Posterior vena cava (tissue), 2 donors: Measurements from ENCODE around the gene LTBP1. TPM values are rescaled to one million over a fixed set of nuclear protein-coding genes. Genes with fewer than 3 reads are reported as not detected.

Experiments
- DNase-seq: peaks from one replicate; pipeline ENCODE4 v3.0.0-alpha.2; 2020; ENCODE audit warnings: low spot score
- intact Hi-C, 2 donors: fragments of 100-400 bp; cut with DNase I; formaldehyde crosslinking; loops; one replicate each; pipeline versions ENCODE4 v1.14.1 to v1.14.2; 2022 to 2023
- total RNA-seq, 2 donors: library from RNA; stranded (reverse); fragmentation: NEBNext Ultra II Directional; extraction: Animal tissue kit (Norgen Biotek cat#: 25700); gene quantifications; one replicate each; pipeline ENCODE4 v1.2.1, GENCODE V29; 2021
- donor health status: DM: yes; HTN: yes; CAD: no.
- donor health status: DM: yes; HTN: yes; CAD: no.

LTBP1 gene
- total RNA-seq, 2 donors from 2014 or later = 206 to 235 TPM

DNA sequence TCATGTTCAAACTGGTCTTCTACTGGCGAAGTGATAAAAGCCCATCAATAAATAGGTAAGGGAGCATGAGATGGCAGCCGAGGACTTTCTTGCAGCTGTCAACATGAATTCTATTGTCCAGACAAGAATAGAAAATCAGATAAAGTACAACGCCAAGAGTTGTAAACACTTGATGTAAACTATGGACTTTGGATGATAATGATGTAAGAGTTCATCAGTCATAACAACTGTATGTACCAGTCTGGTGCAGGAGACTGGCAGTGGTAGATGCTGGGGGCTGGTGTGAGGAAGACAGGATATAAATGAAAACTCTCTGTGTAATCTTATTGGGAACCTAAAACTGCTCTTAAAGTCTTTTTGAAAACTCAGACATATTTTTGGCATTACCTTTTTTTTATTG lies 373.8 kb downstream of the LTBP1 start:
- intact Hi-C loops = no loop called here
- DNase-seq = no peak

GRCh38 chr2:33321236-33321771 lies 374.6 kb downstream of the LTBP1 start:
- no peak for DNase-seq
- intact Hi-C loops = no loop called here

GRCh38 chr2:33321876-33322483 lies 375.2 kb downstream of the LTBP1 start:
- no peak for DNase-seq
- intact Hi-C loops = no loop called here

GRCh38 chr2:33322612-33323011 lies 375.9 kb downstream of the LTBP1 start:
- intact Hi-C loops = no loop called here
- no peak for DNase-seq

DNA sequence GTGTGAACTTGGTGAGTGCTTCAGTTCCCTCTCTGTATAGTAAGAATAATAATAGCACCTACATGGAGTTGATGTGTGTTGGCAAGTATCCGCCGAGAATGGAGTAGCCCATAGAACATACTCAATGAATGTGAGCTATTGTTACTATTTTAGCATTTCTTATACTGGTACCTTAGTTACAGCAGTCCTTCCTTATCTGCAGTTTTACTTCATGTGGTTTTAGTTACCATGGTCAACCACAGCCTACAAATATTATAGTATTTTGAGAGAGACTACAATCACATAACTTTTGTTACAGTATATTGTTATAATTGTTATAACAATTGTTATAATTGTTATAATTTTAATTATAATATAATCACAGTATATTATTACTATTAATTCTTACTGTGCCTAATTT lies 377.2 kb downstream of the LTBP1 start:
- no peak for DNase-seq
- intact Hi-C loops = no loop called here

GRCh38 chr2:33326100-33326499 lies 379.3 kb downstream of the LTBP1 start:
- DNase-seq = no peak
- intact Hi-C loops = no loop called here

DNA sequence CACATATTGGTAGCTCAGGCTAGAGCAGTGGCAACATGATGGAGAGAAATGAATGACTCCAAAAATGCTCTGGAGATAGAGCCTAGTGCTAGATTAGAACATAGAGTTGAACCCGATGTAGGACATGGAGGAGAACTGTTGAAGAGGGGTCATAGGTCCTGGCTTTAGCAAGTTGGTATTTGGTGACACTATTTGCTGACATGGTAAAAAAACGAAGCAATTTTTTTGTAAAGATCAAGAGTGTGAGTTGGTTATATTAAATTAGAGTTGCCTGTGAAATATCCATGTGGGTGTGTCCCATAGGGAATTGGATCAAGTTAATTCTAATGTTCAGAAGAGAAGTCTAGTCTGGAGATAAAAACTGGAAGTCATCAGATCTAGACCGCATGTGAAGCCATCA lies 386.7 kb downstream of the LTBP1 start:
- intact Hi-C loops = no loop called here
- DNase-seq = no peak

- no peak for DNase-seq
- intact Hi-C loops = no loop called here
Observed at GRCh38 chr2:33334083-33334482, 387.3 kb downstream of the LTBP1 start.

GRCh38 chr2:33335516-33335915 lies 388.8 kb downstream of the LTBP1 start:
- intact Hi-C loops = no loop called here
- no peak for DNase-seq

GRCh38 chr2:33336036-33336625 lies 389.4 kb downstream of the LTBP1 start:
- intact Hi-C loops = no loop called here
- DNase-seq = no peak

DNA sequence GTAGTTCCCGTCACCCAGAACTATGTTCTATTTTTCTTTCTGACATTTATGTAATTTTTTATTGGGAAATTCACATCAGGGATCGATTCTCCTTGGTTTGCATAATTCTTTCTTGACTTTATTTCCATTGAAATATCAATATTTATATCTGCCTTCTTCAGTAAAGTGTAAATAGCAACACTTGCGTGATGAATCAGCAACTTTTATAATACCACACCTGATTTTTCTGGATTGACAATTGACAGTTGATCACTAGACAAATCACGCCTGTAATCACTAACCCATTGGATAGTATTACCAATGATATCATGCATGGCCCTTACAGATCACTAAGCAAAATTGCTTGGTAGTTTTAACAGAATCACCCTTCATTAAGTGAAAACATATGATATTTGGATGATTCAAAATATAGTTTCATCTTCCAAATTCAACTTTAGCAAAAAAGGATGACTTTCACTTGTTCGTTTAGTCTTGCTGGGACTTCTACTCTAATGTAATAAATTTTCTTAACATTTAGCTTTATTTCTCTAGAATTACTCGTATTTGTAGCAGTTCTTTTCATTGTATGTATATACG lies 390.7 kb downstream of the LTBP1 start:
- intact Hi-C loops = no loop called here
- no peak for DNase-seq

DNA sequence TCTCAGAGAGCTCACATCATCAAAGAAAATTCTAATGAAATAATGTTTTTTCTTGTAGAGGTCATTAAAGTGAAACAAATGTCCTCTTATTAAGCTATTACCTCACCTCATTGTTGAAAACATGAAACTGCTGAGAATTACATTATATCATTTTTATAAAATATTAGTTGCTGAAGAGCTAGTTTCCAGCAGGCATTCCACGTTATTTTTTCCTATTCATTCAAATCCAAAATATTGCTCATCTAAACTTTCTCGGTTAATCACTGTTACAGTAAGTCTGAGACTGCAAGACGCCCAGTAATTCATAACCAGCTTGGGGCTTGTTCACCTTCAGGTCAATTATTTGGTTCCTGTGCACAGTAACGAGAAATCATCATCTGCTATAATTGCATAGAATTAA lies 391.2 kb downstream of the LTBP1 start:
- intact Hi-C loops = no loop called here
- no peak for DNase-seq

DNA sequence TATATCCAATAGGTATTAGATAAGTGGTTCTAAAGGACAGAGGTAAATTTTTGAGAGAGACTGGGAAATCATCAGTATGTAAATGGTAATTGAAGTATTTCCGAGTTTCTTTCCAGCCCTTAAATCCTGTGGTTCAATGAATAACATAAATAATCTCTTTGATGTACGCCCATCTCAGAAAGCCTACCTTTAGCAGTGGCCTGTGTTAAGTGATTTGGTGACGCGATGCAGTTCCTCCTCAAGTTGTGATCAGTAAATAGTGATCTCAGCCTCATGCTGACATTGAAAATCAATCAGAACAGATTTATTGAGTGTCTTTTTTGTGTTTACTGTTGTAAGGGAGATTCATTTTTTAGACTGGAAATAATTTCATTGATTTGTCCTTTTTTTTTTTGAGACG lies 392.5 kb downstream of the LTBP1 start:
- intact Hi-C loops = no loop called here
- no peak for DNase-seq

DNA sequence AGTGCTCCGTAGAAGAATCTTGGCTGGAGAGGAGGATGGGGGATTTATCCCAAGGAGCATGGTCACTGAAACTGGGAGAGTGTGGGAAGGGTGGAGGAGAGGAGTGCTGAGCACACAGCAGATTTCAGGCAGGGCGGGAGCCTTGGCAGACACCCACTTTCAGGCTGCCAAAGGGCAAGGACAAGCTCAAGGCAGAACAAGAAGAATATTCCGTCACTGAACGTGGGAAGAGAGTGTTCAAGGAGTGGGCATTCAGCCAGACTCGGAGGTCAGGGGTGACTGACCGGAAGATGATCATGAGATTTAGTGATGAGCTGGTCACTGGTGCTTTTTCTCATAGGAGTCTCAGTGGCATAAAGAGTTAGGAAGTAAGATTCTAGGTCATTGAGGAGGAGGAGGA lies 393.5 kb downstream of the LTBP1 start:
- intact Hi-C loops = no loop called here
- DNase-seq = peak; percentile 95

GRCh38 chr2:33342171-33342570 lies 395.4 kb downstream of the LTBP1 start:
- intact Hi-C loops = no loop called here
- DNase-seq = no peak

DNA sequence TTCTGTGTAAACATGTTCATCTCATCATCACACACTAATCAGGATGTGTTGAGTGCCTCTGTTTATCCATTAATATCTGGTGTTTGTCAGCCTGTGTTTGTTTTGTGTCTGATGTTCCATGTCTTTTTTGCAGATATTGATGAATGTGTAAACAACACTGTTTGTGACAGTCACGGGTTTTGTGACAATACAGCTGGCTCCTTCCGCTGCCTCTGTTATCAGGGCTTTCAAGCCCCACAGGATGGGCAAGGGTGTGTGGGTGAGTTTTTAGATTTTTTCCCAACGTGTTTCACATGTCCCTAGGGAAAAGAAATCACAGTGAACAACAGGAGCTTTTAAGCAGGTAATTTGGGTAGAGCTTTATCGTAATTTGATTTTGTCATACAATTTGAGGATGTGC lies 396.0 kb downstream of the LTBP1 start:
- DNase-seq = no peak
- intact Hi-C loops = no loop called here

GRCh38 chr2:33343387-33343895 lies 396.7 kb downstream of the LTBP1 start:
- no peak for DNase-seq
- intact Hi-C loops = no loop called here

DNA sequence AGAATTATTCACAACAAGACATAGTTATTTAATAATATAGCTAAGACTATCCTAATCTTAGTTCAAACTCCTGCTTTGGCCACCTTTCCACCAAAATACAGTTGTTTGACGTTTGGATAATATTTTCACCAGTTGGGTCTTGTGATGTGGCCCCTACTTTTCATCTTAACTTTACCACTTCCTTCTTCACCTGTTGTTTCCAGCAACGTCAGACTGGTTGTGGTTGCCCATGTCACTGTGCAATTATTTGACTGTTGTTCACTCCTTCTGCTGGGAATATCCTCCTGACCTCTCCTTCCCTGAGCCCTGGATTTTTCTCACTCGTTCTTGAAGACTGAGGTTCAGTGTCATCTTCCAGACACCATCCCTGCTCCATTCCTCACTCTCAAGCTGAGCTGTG lies 397.5 kb downstream of the LTBP1 start:
- intact Hi-C loops = no loop called here
- DNase-seq = no peak

DNA sequence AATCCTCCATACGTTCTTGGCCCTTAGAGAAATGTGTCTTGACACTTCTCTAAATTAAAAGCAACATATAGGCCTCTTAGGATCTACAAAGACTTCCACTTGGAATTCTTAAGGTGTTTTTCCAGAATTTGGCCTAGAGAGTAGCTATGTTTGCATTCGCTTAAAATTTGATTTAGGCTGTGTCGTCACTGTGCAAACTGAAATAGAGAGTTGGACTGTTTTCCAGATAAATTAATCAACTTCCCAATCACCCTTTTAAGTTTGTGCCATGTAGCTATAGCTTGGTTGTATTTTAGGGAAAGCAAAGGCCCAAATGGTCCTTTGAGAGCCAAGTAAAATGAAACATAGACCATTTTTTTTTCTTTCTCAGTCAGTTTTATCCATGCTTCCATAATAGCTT lies 401.1 kb downstream of the LTBP1 start:
- DNase-seq = no peak
- intact Hi-C loops = no loop called here

DNA sequence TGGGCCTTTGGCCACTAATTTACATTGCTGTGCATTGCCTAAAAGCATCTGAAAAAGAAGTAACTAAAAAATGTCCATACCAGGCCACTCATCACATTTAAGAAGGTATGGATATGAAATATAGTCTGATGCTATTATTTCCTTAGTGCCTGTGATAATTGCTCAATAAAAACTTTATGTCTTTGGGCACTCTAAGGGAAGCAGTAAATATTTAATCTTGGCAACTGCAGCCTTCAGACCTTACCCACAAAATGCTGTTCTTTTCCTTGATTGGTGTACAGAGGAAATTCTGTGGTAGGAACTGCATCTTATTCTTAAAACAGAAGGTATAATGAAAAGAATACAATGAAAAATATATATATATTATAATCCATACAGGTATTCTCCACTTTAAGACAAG lies 403.9 kb downstream of the LTBP1 start:
- intact Hi-C loops = no loop called here
- DNase-seq = no peak

- DNase-seq = no peak
- intact Hi-C loops = no loop called here
Observed at GRCh38 chr2:33351781-33352180, 405.0 kb downstream of the LTBP1 start.
